HG02642 (cell line): ENCODE data around the gene TTC28.

Experiments
- ATAC-seq: cut with Tn5 transposase; IDR thresholded peaks from one replicate; pipeline ENCODE4 v1.9.1; 2021; ENCODE audit warnings: mild to moderate bottlenecking; ENCODE audit not compliant: unreplicated experiment, poor library complexity

TTC28 gene

GRCh38 chr22:28454431-28455064 is 225.1 kb downstream of the TTC28 start:
- ATAC-seq: no peak

GRCh38 chr22:28450109-28450508 is 229.5 kb downstream of the TTC28 start:
- no peak for ATAC-seq

DNA sequence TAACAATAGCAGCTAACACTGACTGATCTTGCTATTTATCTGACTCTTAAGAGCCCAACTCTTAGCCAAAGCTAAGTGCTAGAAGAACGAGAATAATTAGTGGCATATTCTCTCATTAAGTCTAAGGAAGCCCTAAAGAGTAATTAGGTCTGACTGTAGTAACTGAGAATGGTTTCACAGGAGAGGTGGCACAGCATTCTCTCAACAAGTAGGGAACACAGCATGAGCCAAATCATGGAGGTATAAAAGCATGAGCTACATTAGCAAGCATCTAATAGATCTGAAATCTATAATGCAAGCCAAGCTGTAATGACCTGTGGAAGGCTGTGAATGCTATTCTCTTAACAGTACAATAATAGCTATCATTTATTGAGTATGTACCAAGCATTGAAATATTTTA is 230.6 kb downstream of the TTC28 start:
- ATAC-seq: no peak

- no peak for ATAC-seq
Measured at GRCh38 chr22:28448625-28449024, 231.0 kb downstream of the TTC28 start.

GRCh38 chr22:28444659-28445058 is 235.0 kb downstream of the TTC28 start:
- no peak for ATAC-seq

GRCh38 chr22:28443526-28443876 is 236.1 kb downstream of the TTC28 start:
- no peak for ATAC-seq

- no peak for ATAC-seq
Measured at GRCh38 chr22:28442711-28443525, 236.7 kb downstream of the TTC28 start.

- ATAC-seq: peak; percentile 60
Measured at GRCh38 chr22:28442264-28442710, 237.4 kb downstream of the TTC28 start.

- no peak for ATAC-seq
Measured at GRCh38 chr22:28441720-28442263, 237.8 kb downstream of the TTC28 start.

DNA sequence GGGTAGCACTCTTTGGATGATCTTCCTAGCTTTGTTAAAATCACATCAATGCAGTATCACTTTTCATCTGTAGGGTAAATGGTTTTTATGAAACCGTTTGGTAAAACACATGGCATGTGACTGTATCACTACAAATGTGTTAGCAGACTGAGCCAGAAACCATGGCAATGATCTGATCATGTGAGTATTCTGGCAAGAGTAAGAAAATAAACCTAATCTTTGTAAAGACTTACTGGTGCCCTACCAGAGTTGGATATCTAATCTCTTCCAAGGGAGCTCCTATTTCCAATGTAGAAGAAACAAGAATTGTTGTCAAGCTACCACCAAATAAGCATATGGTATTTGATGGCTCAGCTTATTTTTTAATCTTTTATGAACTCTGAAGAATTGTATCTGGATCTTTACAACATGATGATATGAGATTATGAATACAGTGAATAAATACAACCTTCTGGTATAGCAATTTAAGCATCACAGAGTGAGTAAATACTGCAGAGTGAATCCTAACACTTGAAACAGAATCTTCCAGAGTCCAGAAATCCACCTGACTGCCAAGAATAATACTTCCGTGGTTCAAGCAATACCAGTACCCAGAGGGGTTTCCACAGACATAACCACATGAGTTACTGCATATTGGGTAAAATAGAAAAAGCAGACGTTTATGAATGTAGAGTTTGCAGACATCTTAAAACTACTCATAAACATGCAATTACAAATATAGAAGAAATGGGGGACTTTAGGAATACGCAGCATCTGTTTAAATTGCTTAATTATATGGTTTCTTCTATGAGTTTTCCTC is 238.8 kb downstream of the TTC28 start:
- no peak for ATAC-seq

- ATAC-seq: no peak
Measured at GRCh38 chr22:28438183-28438768, 241.4 kb downstream of the TTC28 start.

DNA sequence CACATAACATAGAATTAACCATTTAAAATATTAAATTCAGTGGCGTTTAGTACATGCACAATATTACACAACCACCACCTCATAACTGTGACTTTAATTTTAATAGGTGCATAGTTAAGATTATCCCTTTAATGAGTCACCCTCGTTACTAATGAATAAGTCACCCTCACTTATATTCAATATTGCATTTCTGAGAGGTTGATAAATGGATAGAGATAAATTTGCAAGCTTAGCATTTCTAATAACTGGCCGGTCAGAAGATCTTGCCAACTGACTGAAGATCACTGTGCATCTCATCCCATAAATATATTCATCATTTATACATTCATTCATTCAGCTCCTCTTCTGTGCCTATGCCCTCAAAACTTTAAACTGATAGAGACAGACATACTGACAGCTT is 243.7 kb downstream of the TTC28 start:
- no peak for ATAC-seq

DNA sequence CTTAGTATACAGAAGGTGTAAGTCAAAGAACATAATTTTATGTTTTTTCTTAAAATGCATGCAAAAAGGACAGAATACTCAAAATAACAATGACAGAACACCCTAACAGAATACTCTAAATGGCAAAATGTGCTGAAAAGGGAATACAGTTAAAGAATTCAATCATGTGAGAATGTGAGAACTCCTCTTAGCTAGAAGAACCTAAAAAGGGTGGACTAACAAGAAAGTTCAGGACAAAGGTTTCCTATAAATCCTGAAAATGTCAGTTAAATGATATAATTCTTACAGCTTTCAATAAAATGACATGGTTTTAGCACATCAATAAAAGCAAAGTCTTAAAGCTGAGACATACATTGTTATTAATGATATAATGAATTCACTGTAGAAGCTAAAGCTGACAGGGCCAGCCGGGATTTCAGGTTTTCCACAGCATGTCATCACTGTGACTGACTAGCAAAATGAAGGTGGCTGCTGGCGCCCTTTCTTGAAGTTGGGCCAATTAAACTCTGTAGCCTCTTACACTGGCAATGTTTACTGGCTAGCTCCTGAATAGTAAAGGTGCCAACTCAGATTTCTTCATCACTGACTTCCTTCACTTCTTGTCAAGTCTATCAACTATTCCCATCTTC is 244.4 kb downstream of the TTC28 start:
- no peak for ATAC-seq

DNA sequence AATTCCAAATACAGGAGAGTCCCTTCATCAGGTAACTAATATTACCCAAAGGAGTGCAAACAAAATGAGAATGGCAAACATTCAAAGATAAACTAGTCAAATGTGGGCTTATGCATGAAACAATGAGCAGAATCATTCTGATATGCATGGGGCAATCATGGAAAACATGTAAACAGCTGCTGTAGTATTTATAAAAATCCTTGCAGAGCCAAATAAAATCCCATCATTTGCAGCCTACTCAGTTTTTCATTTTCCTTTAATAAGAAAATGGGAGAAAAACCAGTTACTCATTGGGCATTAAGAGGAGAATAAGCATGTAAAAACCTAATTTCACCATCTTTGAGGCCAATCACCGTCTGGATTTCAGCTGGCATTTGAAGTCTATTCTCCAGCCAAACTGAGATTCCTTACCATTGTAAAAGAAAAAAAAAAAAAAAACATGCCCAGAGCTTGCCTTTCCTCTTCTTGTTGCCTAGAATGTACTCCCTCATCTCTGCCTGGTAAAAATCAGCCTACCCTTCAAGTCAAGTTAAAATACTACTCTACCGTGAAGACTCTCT is 249.1 kb downstream of the TTC28 start:
- ATAC-seq: no peak

DNA sequence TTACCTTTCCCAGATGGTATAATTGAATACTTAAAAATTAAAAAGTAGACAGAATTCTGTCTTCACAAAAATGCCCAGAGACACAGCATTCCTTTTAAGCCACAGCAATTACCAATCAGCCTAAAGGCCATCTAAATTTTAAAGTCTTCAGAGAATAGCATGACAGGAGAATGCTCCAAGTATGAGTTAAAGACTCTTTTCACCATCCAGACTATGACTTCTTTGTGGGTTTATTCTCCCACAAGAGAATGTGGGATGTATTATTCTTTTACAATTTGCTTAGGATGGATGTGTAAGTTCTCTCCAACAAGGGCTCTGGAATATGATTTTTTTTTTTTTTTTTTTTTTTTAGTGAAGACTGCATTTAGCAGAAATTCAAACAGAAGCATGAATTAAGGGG is 249.9 kb downstream of the TTC28 start:
- ATAC-seq: no peak

GRCh38 chr22:28428271-28428670 is 251.4 kb downstream of the TTC28 start:
- no peak for ATAC-seq

DNA sequence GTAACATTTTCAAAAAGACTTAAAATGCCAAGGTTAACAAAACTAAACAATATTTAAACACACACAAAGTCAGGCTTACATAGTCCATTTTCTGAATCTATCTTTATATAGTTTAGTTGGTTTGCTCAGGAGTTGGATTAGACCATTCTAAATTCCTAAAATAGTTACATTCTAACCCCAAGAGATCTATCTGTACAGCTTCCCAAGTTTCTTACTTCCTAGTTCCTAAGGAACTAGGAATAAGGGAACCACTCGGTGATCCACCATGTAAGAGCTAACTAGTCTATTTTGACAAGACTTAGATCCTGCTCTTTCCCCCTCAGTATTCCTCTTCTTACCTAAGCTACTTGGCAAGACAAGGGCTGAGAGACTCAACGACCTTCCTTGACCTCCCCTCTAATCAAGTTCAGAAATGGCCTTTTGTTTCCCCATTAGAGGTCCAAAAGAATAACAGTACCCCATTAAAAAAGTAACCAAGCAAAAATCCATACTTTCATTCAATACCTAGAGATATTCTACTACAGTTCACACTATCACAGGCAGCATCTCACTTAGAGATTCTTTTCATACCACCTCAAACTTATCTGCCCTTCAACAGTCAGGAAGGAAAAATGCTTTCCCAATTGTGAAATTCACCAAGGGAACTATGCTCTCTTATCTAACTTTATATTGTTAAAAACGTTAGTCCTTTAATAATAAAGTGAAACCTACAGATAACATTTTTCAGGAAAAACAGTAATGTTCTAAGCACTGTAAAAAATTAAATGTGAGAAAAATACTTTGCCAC is 253.1 kb downstream of the TTC28 start:
- no peak for ATAC-seq

GRCh38 chr22:28425211-28425610 is 254.4 kb downstream of the TTC28 start:
- no peak for ATAC-seq
